H1 (cell line): Measurements from ENCODE around the gene TVP23A. TPM values are rescaled to one million over a fixed set of nuclear protein-coding genes. Genes with fewer than 3 reads are reported as not detected.

Source experiments
- ASH2L ChIP-seq: fragments of 200-600, 300-600 bp; sonication (generic); IDR thresholded peaks from one replicate; pipeline ENCODE4 v1.7.1; 2017; ENCODE audit warnings: low read length
- CREB1 ChIP-seq: IDR thresholded peaks from 2 replicates; pipeline ENCODE4 v1.6.1; 2012; ENCODE audit warnings: inconsistent platforms
- EGR1 ChIP-seq: IDR thresholded peaks from 2 replicates; pipeline ENCODE4 v1.6.1; 2011; ENCODE audit warnings: low read depth, low read length, borderline replicate concordance
- KDM4A ChIP-seq: IDR thresholded peaks from one replicate; pipeline ENCODE4 v1.7.1; 2012; ENCODE audit warnings: low read depth, mild to moderate bottlenecking, moderate library complexity, low read length, inconsistent platforms; ENCODE audit not compliant: severe bottlenecking
- POLR2A ChIP-seq, 2 experiments: IDR thresholded peaks; 1 replicate in 1 of 2; 2 replicates in 1 of 2; pipeline ENCODE4 v1.6.1; 2011; ENCODE audit warnings: low read depth in 2 of 2, low read length in 2 of 2, mild to moderate bottlenecking in 2 of 2; ENCODE audit errors: control extremely low read depth in 1 of 2
- RXRA ChIP-seq: IDR thresholded peaks from 2 replicates; pipeline ENCODE4 v1.6.1; 2011; ENCODE audit warnings: low read depth, mild to moderate bottlenecking, low read length, moderate library complexity; ENCODE audit not compliant: insufficient read depth
- polyA plus RNA-seq, 7 experiments: library from polyadenylated mRNA; depleted of rRNA in 3 of 7; stranded (reverse) in 5 of 7; unstranded in 2 of 7; fragments of >200 nt in 5 of 7; fragments of 200-250 nt in 2 of 7; gene quantifications; 1 replicate in 5 of 7; 2 replicates in 1 of 7; 4 replicates in 1 of 7; pipeline versions ENCODE4 v1.2.1 to v1.2.3, GENCODE V29; 2011 to 2013; ENCODE audit warnings: missing spikeins in 2 of 7, mixed read lengths in 2 of 7
- total RNA-seq: library from RNA; stranded (reverse); fragmentation: NEBNext Ultra II Directional; extraction: Animal tissue kit (Norgen Biotek cat#: 25700); gene quantifications from 2 replicates; pipeline ENCODE4 v1.2.1, GENCODE V29; 2021

The TVP23A gene
- total and polyA plus RNA-seq, 2 of the 8 experiments (the other 6 are each of a cell fraction or from before 2014, with no cell fraction given): 2.2 to 3.1 TPM

DNA sequence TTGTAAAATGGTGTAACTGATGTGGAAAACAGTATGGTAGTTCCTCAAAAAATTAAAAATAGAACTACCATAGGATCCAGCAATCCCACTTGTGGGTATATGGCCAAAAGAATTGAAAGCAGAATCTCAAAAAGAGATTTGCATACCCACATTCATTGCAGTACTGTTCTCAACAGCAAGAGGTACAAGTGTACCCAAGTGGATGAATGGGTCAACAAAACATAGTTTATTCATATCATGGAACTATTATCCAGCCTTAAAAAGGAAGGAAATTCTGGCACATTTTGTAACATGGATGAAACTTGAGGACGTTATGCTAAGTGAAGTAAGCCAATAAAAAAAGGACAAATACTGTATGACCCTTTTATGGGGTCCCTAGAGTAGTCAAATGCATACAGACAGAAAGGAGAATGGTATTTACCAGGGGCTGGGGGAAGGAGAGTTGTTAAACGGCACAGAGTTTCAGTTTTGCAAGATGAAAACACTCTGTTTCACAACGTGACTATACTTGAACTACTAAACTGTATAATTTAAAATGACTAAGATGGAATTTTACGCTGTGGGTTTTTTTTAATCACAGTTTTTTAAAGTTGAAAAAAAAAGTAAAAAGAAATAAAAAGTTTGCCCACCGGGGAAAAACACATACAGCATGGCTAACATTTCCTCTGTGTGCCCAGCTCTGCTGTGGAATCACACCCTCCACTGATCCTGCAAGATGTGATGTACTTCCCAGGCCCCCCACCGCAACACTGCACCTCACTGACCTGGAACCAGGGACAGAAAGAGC, 6.1 kb downstream of the TVP23A start (continued):
- no peak for TF ChIP-seq RXRA
- no peak for TF ChIP-seq POLR2A (IDR thresholded peaks at IDR 0.05; ENCODE audit: control extremely low read depth in 1 of 2, low read depth in 2 of 2, low read length in 2 of 2)
- TF ChIP-seq EGR1: no peak
- TF ChIP-seq CREB1: no peak
- TF ChIP-seq ASH2L: no peak
- TF ChIP-seq KDM4A: no peak
